K562 (cell line): Measurements from ENCODE around the gene ATP2B1. TPM values are rescaled to one million over a fixed set of nuclear protein-coding genes. Genes with fewer than 3 reads are reported as not detected.

Source experiments
- ATAC-seq: fragments of 200-7000 bp; cut with Tn5 transposase; 3 replicates; pipeline ENCODE4 v1.9.1; 2020; ENCODE audit warnings: moderate library complexity
- BruUV-seq: library from RNA; stranded (reverse); fragments of 400-500 nt; replicated peaks from 2 replicates; lab custom pipeline; 2021; lab: Mats Ljungman, UMichigan
- CTCF ChIA-PET: fragments of 300-600 bp; formaldehyde crosslinking; extraction: SDS; loops from one replicate; lab custom pipeline; 2021; ENCODE audit warnings: low intra/inter-chr PET ratio; lab: Yijun Ruan, JAX
- POLR2A ChIA-PET: fragments of 300-600, 350-650 bp; sonication (Branson Sonifier 250); formaldehyde crosslinking; extraction: SDS; loops from one replicate; lab custom pipeline; 2021; ENCODE audit warnings: antibody characterized with exemption, inconsistent platforms; lab: Yijun Ruan, JAX
- DNase-seq, 4 experiments: peaks; one replicate each; pipeline versions ENCODE4 v3.0.0 to v3.0.0-alpha.2; 2011 to 2018; ENCODE audit warnings: low spot score in 3 of 4, mixed read lengths in 3 of 4; ENCODE audit errors: extremely low read depth in 1 of 4
- FAIRE-seq: peaks from 2 replicates; lab custom pipeline; 2011; peaks lifted over from hg19 to GRCh38; lab: Jason Lieb, UNC
- H2AFZ ChIP-seq: 2 replicates; pipeline ENCODE4 v1.6.0; 2011; ENCODE audit warnings: low read depth, low read length, control low read depth, inconsistent platforms
- H3K27ac ChIP-seq: fragments of 200-600 bp; 3 replicates; pipeline ENCODE4 v1.8.0; 2011; ENCODE audit warnings: low read depth, mild to moderate bottlenecking, control low read depth, inconsistent platforms, low read length, moderate library complexity, mixed read lengths; ENCODE audit errors: extremely low read depth
- H3K27me3 ChIP-seq, 2 experiments: fragments of 300-600 bp in 1 of 2; 2 replicates in 1 of 2; 3 replicates in 1 of 2; pipeline versions ENCODE4 v1.6.0 to v1.8.0; 2011; ENCODE audit warnings: inconsistent platforms in 2 of 2, low read length in 2 of 2, mild to moderate bottlenecking in 1 of 2, mixed read lengths in 1 of 2, moderate library complexity in 1 of 2; ENCODE audit not compliant: control insufficient read depth in 2 of 2, insufficient read depth in 2 of 2
- H3K36me3 ChIP-seq: fragments of 300-600 bp; 3 replicates; pipeline ENCODE4 v1.8.0; 2011; ENCODE audit warnings: mild to moderate bottlenecking, low read length, inconsistent platforms; ENCODE audit not compliant: control insufficient read depth, insufficient read depth
- H3K4me1 ChIP-seq, 2 experiments: fragments of 200-600 bp in 1 of 2; replicated peaks in 1 of 2; 2 replicates in 1 of 2; 3 replicates in 1 of 2; pipeline versions ENCODE4 v1.5.1 to v1.8.0; 2011; ENCODE audit warnings: inconsistent platforms in 2 of 2, low read length in 2 of 2, mild to moderate bottlenecking in 1 of 2, mixed read lengths in 1 of 2, moderate library complexity in 1 of 2; ENCODE audit not compliant: control insufficient read depth in 2 of 2, insufficient read depth in 2 of 2
- H3K4me2 ChIP-seq: 2 replicates; pipeline ENCODE4 v1.6.1; 2011; ENCODE audit warnings: low read length, control low read depth, inconsistent platforms, mixed read lengths; ENCODE audit not compliant: insufficient read depth
- H3K4me3 ChIP-seq: fragments of 200-600 bp; sonication (generic), shearing (Covaris generic); 2 replicates; pipeline ENCODE4 v1.5.1; 2016; ENCODE audit warnings: control low read depth, inconsistent platforms
- H3K79me2 ChIP-seq: fragments of 200-600 bp; 3 replicates; pipeline ENCODE4 v1.8.0; 2011; ENCODE audit warnings: low read length, inconsistent platforms; ENCODE audit not compliant: control insufficient read depth, insufficient read depth
- H3K9ac ChIP-seq, 2 experiments: 2 replicates each; pipeline versions ENCODE4 v1.6.0 to v1.6.1; 2011; ENCODE audit warnings: low read depth in 2 of 2, low read length in 2 of 2, control low read depth in 1 of 2, inconsistent platforms in 1 of 2, mild to moderate bottlenecking in 1 of 2, mixed read lengths in 1 of 2; ENCODE audit not compliant: insufficient read depth in 1 of 2
- H3K9me1 ChIP-seq: one replicate; pipeline ENCODE4 v1.6.0; 2011; ENCODE audit warnings: inconsistent platforms, mild to moderate bottlenecking, low read length, moderate library complexity; ENCODE audit not compliant: control insufficient read depth, insufficient read depth
- H3K9me3 ChIP-seq: replicated peaks from 2 replicates; pipeline ENCODE4 v1.5.1; 2011; ENCODE audit warnings: low read depth, low read length, inconsistent platforms; ENCODE audit not compliant: control insufficient read depth, insufficient read depth
- H4K20me1 ChIP-seq: replicated peaks from 2 replicates; pipeline ENCODE4 v1.6.1; 2011; ENCODE audit warnings: low read length, inconsistent platforms, mixed read lengths; ENCODE audit not compliant: control insufficient read depth, insufficient read depth
- DACH1 ChIP-seq: fragments of 450-650 bp; IDR thresholded peaks from 2 replicates; pipeline ENCODE4 v1.6.1; 2018; ENCODE audit not compliant: partially characterized antibody
- HOMEZ ChIP-seq: fragments of 250-450 bp; sonication (Bioruptor Pico); IDR thresholded peaks from 2 replicates; pipeline ENCODE4 v1.4.0; 2020; ENCODE audit warnings: mild to moderate bottlenecking, moderate library complexity
- JUN ChIP-seq, 2 experiments: sonication (generic) in 1 of 2; formaldehyde crosslinking in 1 of 2; IDR thresholded peaks; 2 replicates each; pipeline versions ENCODE4 v1.6.1 to v1.8.0; 2012 to 2022; ENCODE audit warnings: borderline replicate concordance in 2 of 2, mild to moderate bottlenecking in 2 of 2, improper control_type of control experiment in 1 of 2, low read depth in 1 of 2, low read length in 1 of 2, missing genetic modification reagents in 1 of 2
- SRF ChIP-seq, 2 experiments: fragments of 250-450, 450-650 bp in 1 of 2; sonication (Bioruptor Pico) in 1 of 2; sonication (generic) in 1 of 2; formaldehyde crosslinking; IDR thresholded peaks; 2 replicates each; pipeline versions ENCODE4 v1.5.0 to v1.5.1; 2020 to 2022; ENCODE audit warnings: mild to moderate bottlenecking in 1 of 2, missing genetic modification reagents in 1 of 2
- ZNF830 ChIP-seq: fragments of 250-450 bp; sonication (Bioruptor Pico); IDR thresholded peaks from 2 replicates; pipeline ENCODE4 v1.5.0; 2021; ENCODE audit warnings: mild to moderate bottlenecking
- WGBS: fragments of 100-300 bp; shearing (Covaris generic); methylation state at CpG from one replicate; pipeline ENCODE4 v1.1.6; 2016; ENCODE audit warnings: low coverage, mixed read lengths; ENCODE audit not compliant: insufficient coverage; ENCODE audit errors: missing lambda C conversion rate; 5-methylcytosine and 5-hydroxymethylcytosine counted together
- in situ Hi-C: fragments of 300-500 bp; cut with MboI; formaldehyde crosslinking; loops from 4 replicates; pipeline ENCODE4 v1.15.0; 2018; ENCODE audit warnings: inconsistent platforms, mixed read lengths
- intact Hi-C: fragments of 100-400 bp; cut with micrococcal nuclease; formaldehyde crosslinking; loops from 2 replicates; pipeline ENCODE4 v1.14.2; 2022
- polyA plus RNA-seq, 8 experiments: library from polyadenylated mRNA; depleted of rRNA in 4 of 8; stranded (reverse) in 5 of 8; unstranded in 3 of 8; fragments of >200 nt; fragmentation: Nextera tagmentation in 2 of 8; fragmentation: Illumina TruSeq in 1 of 8; extraction: Ambion mirVana in 2 of 8; extraction: Trizol in 1 of 8; gene quantifications; 2 replicates each; pipeline versions ENCODE4 v1.2.1 to v1.2.3, GENCODE V29; 2011 to 2014; ENCODE audit warnings: inconsistent platforms in 1 of 8, missing spikeins in 1 of 8
- total RNA-seq, 7 experiments: library from RNA; depleted of rRNA in 6 of 7; stranded (reverse); fragments of >200 nt in 6 of 7; fragmentation: Illumina TruSeq in 2 of 7; extraction: Trizol in 2 of 7; gene quantifications; 2 replicates each; pipeline versions ENCODE4 v1.2.1 to v1.2.3, GENCODE V29; 2011 to 2021; ENCODE audit warnings: low replicate concordance in 1 of 7

ATP2B1 gene
- total and polyA plus RNA-seq, 9 of the 15 experiments (the other 6 are each of a cell fraction or from before 2014, with no cell fraction given): 8.6 to 39.0 (median 27.8) TPM

- no peak for DNase-seq
- intact Hi-C loops (loop anchor here (2.0 to 10.0 kb wide), 6 partner anchors 167 to 1415 kb away; partner anchors contain the start of genes ATP2B1 and CCER1), in situ Hi-C loops (loop anchor here (25.0 kb wide), 1 partner anchor 1295 kb away; no protein-coding TSS in a partner anchor)
- no TSS peak for BruUV-seq
- H3K36me3 ChIP-seq: no peaks in the 10 kb centered on the region
- ChIA-PET POLR2A (interaction anchor here (0.6 to 1.0 kb wide), 2 partner anchors 292 to 580 kb away, joined by 3 read pairs; no protein-coding TSS in a partner anchor), CTCF (interaction anchor here (0.8 kb wide), 1 partner anchor 561 kb away, joined by 5 read pairs; no protein-coding TSS in a partner anchor)
- no peaks in the 10 kb centered on the region for H3K9me3 ChIP-seq
- H3K9me1 ChIP-seq: no peaks in the 10 kb centered on the region
- no peak overlapping the region for H2AFZ ChIP-seq
- H4K20me1 ChIP-seq: no peaks in the 10 kb centered on the region
- no peak overlapping the region for H3K4me3 ChIP-seq
- H3K4me1 ChIP-seq: peaks cover 11 to 51% of the 10 kb centered on the region in 2 experiments
- TF ChIP-seq SRF (CRISPR knock-in tag; IDR thresholded peaks at IDR 0.05): no peak
- TF ChIP-seq JUN (IDR thresholded peaks at IDR 0.05; ENCODE audit: borderline replicate concordance, low read depth, low read length): no peak
- TF ChIP-seq JUN (CRISPR knock-in tag; IDR thresholded peaks at IDR 0.05; ENCODE audit: borderline replicate concordance): no peak
- TF ChIP-seq HOMEZ (CRISPR knock-in tag): no peak
- no peak for TF ChIP-seq DACH1
- TF ChIP-seq ZNF830 (CRISPR knock-in tag): no peak
- H3K27ac ChIP-seq: no peak overlapping the region
- no peak for ATAC-seq
- H3K9ac ChIP-seq: no peak overlapping the region
- no peaks in the 10 kb centered on the region for H3K79me2 ChIP-seq
- no peak overlapping the region for H3K4me2 ChIP-seq
- WGBS: 94% methylated on average over 2 of the region's 2 CpGs
- no peak for FAIRE-seq
- H3K27me3 ChIP-seq: no peaks in the 10 kb centered on the region
Observed at GRCh38 chr12:89542236-89542635, 166.4 kb downstream of the ATP2B1 start.
